HFFc6 (cell line): ENCODE data around the gene NANOGP8. TPM values are rescaled to one million over a fixed set of nuclear protein-coding genes. Genes with fewer than 3 reads are reported as not detected.

ENCODE experiments used
- DNase-seq: peaks from one replicate; pipeline ENCODE4 v3.0.0-alpha.2; 2018
- H3K27ac Mint-ChIP-seq: 2 replicates; pipeline ENCODE4 v1.8.0; 2020; ENCODE audit warnings: mild to moderate bottlenecking, mixed read lengths
- H3K27me3 Mint-ChIP-seq: 2 replicates; pipeline ENCODE4 v1.8.0; 2021; ENCODE audit warnings: mild to moderate bottlenecking, moderate library complexity, mixed read lengths; ENCODE audit not compliant: insufficient read depth
- H3K36me3 Mint-ChIP-seq: 2 replicates; pipeline ENCODE4 v1.8.0; 2021; ENCODE audit warnings: low read depth, mixed read lengths
- H3K4me1 Mint-ChIP-seq: 2 replicates; pipeline ENCODE4 v1.8.0; 2020; ENCODE audit warnings: low read depth, mixed read lengths
- H3K4me3 Mint-ChIP-seq: 2 replicates; pipeline ENCODE4 v1.8.0; 2020; ENCODE audit warnings: mild to moderate bottlenecking, moderate library complexity, mixed read lengths
- H3K9me3 Mint-ChIP-seq: 2 replicates; pipeline ENCODE4 v1.8.0; 2020; ENCODE audit warnings: mild to moderate bottlenecking, mixed read lengths
- CTCF ChIP-seq: fragments of 200-600 bp; sonication (generic); IDR thresholded peaks from 2 replicates; pipeline ENCODE4 v1.5.0; 2021; ENCODE audit warnings: antibody characterized with exemption, mild to moderate bottlenecking
- total RNA-seq, 6 experiments: library from RNA; stranded (reverse); fragmentation: NEBNext Ultra II Directional; extraction: Animal tissue kit (Norgen Biotek cat#: 25700); gene quantifications; 2 replicates in 1 of 6; 3 replicates in 5 of 6; pipeline ENCODE4 v1.2.3, GENCODE V29; 2021

Gene NANOGP8
- total RNA-seq, 6 experiments from 2014 or later, result not detected

GRCh38 chr15:35092846-35093245, 7.8 kb upstream of the NANOGP8 start:
- no peak for TF ChIP-seq CTCF
- Mint-ChIP-seq H3K27ac (no peak overlapping the region), H3K9me3 (no peaks in the 10 kb centered on the region), H3K27me3 (no peaks in the 10 kb centered on the region; the same call in 1 of the 2 replicates), H3K4me1 (peaks cover 12% of the 10 kb centered on the region), H3K4me3 (no peak overlapping the region), H3K36me3 (no peaks in the 10 kb centered on the region)
- DNase-seq, result no peak

- no peak for DNase-seq
- TF ChIP-seq CTCF, result no peak
- Mint-ChIP-seq H3K4me3 (no peak overlapping the region), H3K27ac (no peak overlapping the region), H3K4me1 (peaks cover 12% of the 10 kb centered on the region), H3K36me3 (no peaks in the 10 kb centered on the region), H3K9me3 (no peaks in the 10 kb centered on the region), H3K27me3 (no peaks in the 10 kb centered on the region; the same call in 1 of the 2 replicates)
These were observed 7.2 kb upstream of the NANOGP8 start for GRCh38 chr15:35092311-35092710.

GRCh38 chr15:35090104-35090807, 5.2 kb upstream of the NANOGP8 start:
- DNase-seq, result no peak
- Mint-ChIP-seq H3K9me3 (no peaks in the 10 kb centered on the region), H3K27me3 (no peaks in the 10 kb centered on the region; the same call in 1 of the 2 replicates), H3K27ac (no peak overlapping the region), H3K4me1 (peaks cover 12% of the 10 kb centered on the region), H3K36me3 (no peaks in the 10 kb centered on the region), H3K4me3 (no peak overlapping the region)
- no peak for TF ChIP-seq CTCF

- TF ChIP-seq CTCF, result no peak
- Mint-ChIP-seq H3K4me3 (no peak overlapping the region), H3K36me3 (no peaks in the 10 kb centered on the region), H3K27me3 (no peaks in the 10 kb centered on the region), H3K27ac (no peak overlapping the region), H3K9me3 (no peaks in the 10 kb centered on the region), H3K4me1 (peaks cover 12% of the 10 kb centered on the region)
- DNase-seq, result no peak
These were observed 4.5 kb upstream of the NANOGP8 start for GRCh38 chr15:35089551-35089950.

GRCh38 chr15:35088329-35088728, 3.2 kb upstream of the NANOGP8 start:
- no peak for TF ChIP-seq CTCF
- no peak overlapping the region for H3K27ac Mint-ChIP-seq
- no peak for DNase-seq
- H3K36me3 Mint-ChIP-seq, result no peaks in the 10 kb centered on the region
- H3K4me3 Mint-ChIP-seq, result no peak overlapping the region
- H3K9me3 Mint-ChIP-seq, result no peaks in the 10 kb centered on the region
- peaks cover 12% of the 10 kb centered on the region for H3K4me1 Mint-ChIP-seq
- no peaks in the 10 kb centered on the region for H3K27me3 Mint-ChIP-seq
